NCI-H748 treated with DMSO at 0.1 percent for 48 hours (cell line): ENCODE data around the gene MGAT4B.
"Not testable (repeated sequence)": the region's sequence is repeated elsewhere in the genome, so short reads cannot be mapped to it uniquely, and the experiment has no call there.

Source experiments
- DNase-seq: peaks from one replicate; lab custom pipeline; 2025; lab: John Stamatoyannopoulos, UW

The MGAT4B gene

DNA sequence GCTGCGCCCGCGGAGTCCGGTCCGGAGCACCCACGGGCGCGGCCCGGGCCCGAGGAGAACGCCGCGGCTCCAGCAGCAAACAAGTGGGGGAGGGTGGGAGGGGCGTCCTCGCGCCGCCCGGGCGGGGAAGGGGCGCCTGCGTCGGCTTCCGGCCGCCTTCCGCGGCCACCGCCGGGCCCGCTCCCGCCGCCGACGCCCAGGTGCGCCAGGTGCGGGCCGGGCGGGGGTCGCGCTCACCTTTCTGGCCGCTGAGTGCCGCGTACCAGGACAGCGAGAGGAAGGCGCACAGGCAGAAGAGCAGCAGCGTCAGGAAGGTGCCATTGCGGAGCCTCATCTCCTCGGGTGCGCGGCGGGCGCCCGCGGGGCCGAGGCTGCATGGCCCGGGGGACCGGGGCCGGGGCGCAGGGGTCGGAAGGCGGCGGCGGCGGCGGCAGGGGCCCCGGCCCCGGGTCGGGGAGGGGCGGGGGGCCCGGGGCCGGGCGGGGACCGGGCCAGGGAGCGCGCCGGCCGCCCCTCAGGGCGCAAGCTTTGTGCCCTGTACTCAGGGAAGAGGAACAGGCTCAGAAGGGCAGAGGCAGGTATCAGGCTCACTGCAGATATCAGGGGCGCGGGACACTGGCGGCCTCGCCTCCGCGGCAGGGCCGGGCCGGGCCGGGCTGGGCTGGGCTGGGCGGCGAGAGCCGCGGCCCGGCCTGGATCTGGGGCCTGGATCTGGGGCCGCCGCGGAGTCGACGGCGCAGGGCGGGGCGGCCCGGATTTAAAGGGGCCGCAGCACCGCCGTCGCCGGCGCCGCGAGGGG lies at the start of gene MGAT4B:
TSS of gene MGAT4B (minus strand) at position 617 of the 799 bp plus-strand sequence. CDS start at position 334, 283 bp downstream.
- DNase-seq = no peak

DNA sequence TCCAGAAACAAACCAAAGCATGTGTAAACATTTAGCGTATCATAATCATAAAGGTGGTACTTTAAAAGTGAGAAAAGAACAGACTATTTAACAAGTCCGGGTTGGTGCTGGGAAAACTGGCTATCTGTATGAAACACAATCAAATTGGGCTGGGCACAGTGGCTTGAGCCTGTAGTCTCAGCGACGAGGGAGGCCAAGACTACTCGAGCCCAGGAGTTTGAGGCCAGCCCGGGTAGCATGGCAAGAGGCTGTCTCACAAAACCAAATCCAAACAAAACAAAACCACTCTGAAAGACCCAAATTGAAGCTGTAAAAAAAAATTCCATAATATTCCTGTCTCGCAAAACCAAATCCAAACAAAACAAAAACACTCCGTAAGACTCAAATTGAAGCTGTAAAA lies 47.7 kb upstream of the MGAT4B start:
- DNase-seq = no peak

DNA sequence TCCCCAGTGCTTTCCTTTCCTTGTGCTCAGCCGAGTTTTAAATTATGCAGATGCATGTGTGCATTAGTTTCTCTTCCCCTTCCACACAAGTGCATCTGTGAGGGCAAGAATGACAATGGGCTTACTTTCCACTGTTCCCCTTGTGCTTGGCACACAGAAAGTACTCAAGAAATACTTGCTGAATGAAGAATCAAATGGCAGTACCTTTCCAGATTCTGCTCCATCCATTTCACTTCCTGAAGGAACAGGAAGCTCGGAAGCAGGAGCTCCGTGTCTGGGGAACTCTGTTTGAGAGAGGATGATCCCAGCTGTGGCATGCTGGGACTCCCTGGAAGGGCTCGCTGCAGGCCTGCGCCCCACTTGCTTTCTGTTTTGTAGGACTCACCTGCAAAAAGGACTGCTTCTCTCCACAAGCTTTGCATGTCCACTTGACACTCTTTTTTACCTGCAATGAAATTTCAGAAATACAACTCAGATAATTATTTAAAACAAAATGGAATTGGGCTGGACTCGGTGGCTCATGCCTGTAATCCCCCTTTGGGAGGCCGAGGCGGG lies 46.4 kb upstream of the MGAT4B start:
- no peak for DNase-seq

DNA sequence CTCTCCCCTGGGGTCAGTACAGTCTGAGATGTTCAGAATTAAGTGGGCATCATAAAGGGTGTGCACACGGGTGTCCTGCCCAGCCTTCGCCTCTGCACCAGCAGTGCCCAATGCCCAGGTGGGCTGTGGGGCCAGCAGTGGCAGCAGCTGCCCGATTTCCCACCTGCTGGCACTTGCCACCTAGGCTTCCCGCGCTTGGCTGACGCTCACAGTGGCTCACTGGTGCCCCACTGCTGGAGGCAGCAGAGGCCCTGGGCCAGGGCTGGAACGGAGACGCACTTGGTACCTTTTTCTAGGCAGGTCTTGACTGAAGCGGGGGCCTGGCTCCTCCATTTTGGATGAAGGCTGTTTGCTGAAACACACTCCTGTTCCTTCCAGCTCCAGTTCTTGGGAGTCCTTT lies 35.0 kb upstream of the MGAT4B start:
- no peak for DNase-seq

DNA sequence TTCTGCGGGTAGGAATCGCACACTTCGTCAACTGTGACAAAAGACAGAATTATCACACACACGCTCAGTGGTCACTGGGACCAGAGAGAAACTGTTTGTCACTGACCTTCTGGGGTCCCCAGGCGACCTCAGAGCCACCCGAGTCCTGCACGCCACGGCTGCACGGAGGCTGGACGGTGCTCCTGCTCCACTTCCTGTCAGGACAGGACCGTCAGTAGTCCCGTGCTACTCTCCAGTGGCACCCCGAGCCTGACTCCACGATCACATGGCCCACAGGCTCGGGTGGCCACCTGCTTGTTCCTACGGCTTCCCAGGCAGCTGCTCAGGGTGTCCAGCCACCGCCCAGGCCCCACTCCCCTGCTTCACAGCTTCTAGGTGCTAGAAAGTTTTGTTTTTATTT lies 34.1 kb upstream of the MGAT4B start:
- no peak for DNase-seq

DNA sequence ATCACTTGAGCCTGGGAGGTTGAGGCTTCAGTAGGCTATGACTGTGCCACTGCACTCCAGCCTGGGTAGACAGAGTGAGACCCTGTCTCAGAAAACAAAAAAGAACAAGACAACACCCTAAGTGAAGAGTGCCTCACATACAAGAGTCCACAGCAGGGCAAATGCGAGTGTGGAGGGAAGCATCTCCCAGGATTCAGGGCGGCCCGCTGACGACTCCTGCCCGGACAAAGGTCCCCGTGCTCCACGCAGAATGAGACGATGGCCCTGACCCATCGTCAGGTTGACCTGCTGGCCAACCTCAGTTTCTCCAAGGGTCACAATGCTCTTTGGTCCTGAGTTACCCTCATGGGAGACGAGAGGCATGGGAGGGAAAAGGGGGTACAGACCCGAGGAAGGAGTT lies 33.7 kb upstream of the MGAT4B start:
- DNase-seq = no peak

DNA sequence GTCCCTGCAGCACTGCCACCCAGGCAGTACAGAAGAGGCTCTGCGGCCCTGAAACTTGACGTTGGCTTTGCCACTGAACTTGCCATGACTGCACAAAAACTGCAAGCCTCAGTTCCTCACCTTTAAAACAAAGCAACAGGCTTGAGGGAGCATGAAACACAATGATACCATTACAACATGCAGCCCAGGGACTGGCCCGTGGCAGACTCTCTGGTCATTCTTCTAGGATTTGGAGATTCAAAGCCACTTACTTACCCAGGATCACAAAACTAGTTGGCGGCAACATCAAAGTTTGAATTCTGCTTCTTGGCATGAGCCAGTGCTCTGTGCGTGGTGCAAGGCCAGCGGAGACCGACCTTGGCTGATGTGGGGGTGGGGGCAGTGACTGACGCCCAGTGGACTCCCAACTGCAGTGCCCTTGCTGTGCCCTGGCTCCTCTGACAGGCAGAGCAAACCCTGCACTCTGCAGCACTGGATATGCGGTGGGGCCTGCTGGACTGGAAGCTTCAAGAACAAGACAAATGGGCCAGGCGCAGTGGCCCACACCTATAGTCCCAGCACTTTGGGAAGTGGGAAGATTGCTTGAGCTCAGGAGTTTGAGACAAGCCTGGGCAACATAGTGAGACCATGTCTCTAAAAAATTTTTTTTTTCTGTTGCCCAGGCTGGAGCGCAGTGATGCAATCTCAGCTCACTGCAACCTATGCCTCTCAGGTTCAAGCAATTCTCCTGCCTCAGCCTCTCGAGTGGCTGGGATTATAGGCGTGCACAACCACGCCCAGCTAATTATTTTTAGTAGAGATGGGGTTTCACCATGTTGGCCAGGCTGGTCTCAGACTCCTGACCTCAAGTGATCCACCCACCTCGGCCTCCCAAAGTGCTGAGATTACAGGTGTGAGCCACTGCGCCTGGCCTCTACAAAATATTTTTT lies 32.9 kb upstream of the MGAT4B start:
- DNase-seq = no peak

DNA sequence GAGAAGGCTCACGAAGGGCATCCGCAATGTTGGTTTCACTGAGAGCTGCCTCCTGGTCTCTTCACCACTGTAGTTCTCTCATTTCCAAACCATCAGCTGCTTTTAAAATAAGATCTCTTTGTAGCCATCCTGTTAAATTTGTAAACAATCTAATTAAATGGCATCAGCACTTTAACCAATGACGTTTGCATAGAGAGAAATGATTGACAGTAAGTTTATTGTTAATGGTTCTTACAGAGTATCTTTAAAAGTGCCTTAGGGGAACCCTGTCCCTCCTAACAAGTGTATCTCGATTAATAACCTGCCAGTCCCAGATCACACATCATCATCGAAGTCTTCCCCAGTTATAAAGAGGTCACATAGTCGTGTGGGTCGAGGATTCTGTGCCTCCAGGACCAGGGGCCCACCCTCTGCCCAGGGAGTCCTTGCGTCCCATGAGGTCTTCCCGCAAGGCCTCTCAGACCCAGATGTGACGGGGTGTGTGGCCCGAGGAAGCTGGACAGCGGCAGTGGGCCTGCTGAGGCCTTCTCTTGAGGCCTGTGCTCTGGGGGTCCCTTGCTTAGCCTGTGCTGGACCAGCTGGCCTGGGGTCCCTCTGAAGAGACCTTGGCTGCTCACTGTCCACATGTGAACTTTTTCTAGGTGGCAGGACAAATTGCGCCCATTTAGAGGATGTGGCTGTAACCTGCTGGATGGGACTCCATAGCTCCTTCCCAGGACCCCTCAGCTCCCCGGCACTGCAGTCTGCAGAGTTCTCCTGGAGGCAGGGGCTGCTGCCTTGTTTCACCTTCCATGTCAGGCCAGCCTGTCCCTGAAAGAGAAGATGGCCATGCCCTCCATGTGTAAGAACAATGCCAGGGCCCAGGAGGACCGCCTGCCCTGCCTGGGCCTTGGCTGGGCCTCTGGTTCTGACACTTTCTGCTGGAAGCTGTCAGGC lies 30.7 kb upstream of the MGAT4B start:
- no peak for DNase-seq

DNA sequence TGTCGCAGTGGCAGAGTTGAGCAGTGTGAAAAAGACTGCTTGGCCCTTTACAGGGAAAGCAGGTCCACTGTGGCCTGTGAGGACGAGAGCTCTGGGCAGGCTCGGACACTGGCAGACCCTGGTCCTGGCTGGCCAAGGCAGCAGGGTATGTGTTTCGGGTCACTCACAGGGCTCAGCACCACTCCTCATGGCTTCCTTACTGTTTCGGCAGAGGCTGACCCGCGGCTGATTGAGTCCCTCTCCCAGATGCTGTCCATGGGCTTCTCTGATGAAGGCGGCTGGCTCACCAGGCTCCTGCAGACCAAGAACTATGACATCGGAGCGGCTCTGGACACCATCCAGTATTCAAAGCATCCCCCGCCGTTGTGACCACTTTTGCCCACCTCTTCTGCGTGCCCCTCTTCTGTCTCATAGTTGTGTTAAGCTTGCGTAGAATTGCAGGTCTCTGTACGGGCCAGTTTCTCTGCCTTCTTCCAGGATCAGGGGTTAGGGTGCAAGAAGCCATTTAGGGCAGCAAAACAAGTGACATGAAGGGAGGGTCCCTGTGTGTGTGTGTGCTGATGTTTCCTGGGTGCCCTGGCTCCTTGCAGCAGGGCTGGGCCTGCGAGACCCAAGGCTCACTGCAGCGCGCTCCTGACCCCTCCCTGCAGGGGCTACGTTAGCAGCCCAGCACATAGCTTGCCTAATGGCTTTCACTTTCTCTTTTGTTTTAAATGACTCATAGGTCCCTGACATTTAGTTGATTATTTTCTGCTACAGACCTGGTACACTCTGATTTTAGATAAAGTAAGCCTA lies 29.8 kb upstream of the MGAT4B start:
- DNase-seq = no peak

DNA sequence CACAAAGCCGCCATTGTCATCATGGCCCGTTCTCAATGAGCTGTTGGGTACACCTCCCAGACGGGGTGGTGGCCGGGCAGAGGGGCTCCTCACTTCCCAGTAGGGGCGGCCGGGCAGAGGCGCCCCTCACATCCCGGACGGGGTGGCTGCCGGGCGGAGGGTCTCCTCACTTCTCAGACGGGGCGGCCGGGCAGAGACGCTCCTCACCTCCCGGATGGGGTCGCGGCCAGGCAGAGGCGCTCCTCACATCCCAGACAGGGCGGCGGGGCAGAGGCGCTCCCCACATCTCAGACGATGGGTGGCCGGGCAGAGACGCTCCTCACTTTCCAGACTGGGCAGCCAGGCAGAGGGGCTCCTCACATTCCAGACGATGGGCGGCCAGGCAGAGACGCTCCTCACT lies 28.2 kb upstream of the MGAT4B start:
- not testable (repeated sequence) for DNase-seq

DNA sequence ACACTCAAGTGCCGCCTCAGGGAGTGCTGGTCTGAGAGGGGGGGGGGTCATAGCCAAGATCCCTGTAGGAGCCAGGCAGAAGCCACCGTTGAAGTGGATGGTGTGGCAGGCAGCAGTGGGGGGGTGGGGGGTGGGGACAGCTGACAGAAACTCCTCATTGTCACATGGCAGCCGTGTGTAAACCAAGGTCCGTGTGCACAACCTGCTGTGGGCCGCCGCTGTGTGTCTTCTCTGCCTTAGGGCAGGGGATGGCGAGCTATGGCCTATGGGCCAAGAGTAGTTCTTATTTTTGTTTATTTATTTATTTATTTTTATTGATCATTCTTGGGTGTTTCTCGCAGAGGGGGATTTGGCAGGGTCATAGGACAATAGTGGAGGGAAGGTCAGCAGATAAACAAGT lies 27.5 kb upstream of the MGAT4B start:
- no peak for DNase-seq

DNA sequence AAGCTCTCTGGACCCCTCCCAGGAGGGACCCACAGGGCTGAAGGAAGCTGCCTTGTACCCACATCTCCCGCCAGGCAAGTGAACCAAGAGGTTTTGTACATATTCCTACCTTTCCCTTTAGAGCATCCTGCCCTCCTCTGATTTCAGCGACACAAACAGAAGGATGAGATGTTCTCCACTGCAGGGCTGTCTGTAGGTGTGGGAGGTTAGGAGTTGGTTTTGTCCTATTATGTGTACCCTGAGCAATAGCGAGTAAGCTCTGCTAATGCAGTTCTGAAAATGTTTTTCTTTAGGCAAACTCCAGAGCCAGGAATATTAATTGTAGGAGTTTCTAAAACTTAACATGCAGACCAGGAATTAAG lies 27.0 kb upstream of the MGAT4B start:
- DNase-seq = no peak

DNA sequence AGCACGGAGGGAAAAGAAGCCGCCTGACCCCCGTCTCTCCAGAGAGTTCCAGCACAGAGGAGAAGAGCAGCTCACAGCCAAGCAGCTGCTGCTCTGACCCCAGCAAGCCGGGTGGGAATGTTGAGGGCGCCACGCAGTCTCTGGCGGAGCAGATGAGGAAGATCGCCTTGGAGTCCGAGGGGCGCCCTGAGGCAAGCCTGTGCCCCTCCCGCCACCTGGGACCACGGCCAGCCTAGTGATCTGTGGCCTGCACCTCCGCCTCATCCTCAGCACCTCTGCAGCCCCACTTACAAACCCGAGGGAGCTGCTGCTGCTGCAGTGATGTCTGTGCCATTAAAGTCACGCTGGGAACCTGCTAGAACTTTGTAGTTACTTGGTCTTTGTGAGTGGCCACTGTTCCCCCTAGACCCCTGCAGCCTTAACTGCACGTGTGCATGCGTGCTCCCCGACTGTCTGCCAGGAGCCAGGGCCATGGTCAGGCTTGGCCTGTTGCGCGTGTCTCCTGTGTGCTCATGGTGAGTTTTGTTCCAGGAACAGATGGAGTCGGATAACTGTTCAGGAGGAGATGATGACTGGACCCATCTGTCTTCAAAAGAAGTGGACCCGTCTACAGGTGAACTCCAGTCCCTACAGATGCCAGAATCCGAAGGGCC lies 26.5 kb upstream of the MGAT4B start:
- no peak for DNase-seq

DNA sequence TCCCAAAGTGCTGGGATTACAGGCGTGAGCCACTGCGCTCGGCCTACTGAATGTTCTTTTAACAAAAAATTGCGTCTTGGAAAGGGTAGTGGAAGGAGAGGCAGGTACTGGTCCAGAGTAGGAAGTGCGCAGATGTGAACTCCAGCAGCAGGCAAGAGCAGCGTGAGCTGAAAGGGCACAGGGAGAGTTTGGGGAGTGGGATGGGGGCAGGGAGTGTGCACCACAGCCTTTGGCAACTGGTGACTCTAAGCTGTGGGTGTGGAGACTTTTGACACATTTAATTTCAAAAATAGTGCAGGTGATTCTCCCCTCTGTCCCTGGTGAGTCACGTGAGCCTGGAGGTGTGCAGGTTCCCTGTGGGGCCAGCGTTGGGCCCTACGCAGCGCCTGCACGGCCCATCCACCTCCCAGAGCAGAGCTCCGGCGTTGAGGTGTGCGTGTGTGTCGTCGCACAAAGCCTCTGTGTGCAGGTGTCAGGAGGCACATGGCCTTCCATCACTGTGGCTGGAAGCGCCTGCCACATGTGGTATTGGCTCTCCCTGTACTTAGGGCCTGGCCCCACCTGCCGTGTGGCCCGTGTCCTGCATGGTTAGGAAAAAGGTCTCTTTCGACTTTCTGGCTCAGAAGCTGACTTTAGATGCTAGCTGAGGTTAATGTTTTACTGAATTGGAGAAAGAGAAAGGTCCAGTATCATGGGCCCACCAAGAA lies 25.5 kb upstream of the MGAT4B start:
- DNase-seq = no peak

DNA sequence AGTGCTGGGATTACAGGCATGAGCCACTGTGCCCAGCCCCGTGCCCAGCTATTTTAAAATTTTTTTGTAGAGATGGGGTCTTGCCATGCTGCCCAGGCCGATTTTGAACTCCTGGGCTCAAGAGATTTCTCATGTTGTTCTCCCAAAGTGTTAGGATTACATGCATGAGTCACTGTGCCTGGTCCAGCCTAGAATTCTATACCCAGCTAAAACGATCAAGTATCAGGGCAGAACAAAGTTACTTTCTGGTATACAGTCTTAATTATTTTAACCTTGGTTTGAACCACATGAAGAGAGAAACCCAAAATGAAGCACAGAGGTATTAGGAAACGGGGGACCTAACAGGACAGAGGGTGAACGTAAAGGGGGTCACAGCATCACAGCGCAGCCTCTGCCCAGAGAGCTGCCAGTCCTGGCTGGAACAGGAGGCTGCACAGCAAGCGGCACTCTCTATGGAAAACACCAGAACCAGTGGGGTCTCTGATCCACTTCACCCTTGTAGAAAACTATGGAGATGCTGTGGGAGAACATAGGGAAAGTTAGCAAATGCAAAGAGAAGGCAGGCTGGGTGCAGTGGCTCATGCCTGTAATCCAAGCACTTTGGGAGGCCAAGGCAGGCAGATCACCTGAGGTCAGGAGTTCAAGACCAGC lies 24.3 kb upstream of the MGAT4B start:
- no peak for DNase-seq

DNA sequence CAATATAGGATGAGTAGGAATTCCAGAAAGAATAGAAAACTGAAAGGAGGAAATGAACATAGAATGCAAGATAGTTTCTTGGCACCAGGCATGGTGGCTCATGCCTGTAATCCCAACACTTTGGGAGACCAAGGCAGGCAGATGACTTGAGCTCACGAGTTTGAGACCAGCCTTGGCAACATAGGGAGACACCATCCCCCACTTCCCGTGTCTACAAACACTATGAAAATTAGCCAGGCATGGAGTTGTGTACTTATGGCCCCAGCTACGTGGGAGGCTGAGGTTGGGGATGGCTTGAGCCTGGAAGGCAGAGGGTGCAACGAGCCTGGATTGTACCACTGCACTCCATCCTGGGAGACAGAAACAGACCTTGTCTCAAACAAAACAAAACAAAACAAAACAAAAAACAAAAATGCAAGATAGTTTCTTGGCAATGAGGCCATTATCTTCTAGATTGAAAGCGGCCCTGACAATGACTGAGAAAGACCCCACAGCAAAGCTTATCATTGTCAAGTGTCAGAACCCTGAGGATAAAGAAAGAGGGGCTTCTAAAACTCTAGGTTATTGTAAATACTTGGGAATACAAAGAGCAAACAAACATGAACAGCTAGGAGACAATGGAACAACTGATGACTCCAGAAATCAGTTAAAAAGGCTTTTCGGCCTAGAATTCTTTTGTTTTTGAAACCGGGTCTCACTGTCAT lies 23.2 kb upstream of the MGAT4B start:
- DNase-seq = no peak

DNA sequence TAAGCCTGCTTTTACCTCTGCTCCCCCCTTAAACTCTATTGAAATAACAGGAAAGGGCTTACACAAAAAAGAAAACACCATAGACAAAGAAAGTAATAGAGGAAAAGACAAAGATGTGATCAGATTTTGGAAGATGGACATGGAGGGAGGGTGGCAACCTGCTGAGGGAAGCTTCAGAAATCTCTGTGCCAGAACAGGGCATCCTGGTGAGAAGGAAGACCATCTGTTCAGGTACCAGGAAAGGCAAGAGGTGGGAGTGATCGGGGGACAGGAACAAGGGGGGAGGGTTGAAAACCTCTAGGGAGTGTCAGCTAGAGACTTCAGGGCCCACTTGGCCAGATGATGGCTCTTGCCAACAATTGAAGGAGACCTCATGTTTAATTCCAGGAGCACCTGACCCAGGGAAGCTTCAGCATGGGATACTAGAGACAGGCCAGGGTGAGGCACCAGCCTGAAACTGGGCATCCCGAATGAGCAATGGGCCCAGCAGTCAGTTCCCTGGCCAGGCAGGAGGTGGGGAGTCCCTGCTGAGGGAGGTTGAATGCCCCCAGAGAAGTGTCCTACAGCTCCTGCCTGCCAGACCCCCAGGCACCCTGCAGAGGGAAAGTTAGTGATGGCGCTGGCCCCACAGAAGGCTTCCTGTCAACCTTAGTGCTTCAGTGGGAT lies 22.2 kb upstream of the MGAT4B start:
- no peak for DNase-seq

DNA sequence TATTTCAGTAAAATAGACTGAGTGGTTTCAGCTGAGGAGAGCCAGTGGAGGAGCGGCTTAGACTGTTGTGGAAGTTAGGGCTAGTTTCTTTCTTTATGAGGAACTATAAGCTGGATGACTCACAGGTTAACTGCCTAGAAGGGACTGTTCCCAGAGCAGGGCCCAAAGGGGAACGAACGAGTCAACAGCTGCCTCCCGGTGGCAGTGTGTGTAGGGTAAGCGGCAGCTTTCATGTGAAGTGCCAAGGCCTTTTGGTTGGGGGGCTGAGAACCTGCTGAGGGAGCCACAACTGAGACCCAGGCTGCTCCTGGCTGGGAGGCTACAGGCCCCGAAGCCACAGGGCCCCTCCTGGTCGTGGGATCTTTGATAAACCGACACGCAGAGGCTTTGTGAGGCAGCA lies 21.0 kb upstream of the MGAT4B start:
- DNase-seq = no peak
